ENCODE results near the gene WWC2.

DNA sequence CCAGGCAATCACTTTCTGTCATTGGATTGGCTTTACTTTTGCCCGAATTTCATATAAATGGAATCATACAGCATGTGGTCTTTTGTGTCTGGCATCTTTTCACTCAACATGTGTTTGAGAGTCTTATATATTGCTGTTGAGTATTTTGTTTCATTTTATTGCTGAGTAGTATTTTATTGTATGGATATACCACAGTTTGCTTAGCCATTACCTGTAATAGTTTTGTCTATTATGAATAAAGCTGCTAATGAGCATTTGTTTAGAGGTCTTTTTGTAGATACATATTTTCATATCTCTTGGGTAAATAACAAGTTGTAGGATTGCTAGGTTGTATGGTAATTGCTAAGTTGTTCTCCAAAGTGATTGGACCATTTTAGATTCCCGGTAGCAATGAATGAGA is 105.7 kb downstream of the WWC2 start:
- TF ChIP-seq EP300 (IDR thresholded peaks at IDR 0.05) (no peak), POLR2A (IDR thresholded peaks at IDR 0.05) (no peak)
- TF ChIP-seq, protein P1, sequence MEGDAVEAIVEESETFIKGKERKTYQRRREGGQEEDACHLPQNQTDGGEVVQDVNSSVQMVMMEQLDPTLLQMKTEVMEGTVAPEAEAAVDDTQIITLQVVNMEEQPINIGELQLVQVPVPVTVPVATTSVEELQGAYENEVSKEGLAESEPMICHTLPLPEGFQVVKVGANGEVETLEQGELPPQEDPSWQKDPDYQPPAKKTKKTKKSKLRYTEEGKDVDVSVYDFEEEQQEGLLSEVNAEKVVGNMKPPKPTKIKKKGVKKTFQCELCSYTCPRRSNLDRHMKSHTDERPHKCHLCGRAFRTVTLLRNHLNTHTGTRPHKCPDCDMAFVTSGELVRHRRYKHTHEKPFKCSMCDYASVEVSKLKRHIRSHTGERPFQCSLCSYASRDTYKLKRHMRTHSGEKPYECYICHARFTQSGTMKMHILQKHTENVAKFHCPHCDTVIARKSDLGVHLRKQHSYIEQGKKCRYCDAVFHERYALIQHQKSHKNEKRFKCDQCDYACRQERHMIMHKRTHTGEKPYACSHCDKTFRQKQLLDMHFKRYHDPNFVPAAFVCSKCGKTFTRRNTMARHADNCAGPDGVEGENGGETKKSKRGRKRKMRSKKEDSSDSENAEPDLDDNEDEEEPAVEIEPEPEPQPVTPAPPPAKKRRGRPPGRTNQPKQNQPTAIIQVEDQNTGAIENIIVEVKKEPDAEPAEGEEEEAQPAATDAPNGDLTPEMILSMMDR (IDR thresholded peaks at IDR 0.05) = no peak
